ENCODE measurements around the gene DNAH7.

DNAH7 gene

DNA sequence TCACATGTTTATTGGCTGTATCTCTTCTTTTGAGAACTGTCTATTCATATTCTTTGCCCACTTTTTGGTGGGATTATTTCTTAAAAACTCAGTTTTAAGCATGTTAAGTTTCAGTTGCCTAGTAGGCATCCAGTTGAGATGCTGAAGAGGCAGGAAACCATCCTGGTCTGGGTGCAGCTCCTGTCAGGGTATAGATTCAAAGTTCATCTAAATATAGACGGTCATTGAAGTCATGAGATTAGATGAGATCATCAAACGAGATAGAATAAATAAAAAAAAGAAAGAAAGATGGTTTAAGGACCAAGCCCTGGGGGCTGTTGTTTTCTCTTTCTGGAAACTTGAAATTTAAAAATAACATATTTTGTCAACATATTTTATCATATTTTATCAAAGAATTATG is 9.2 kb upstream of the DNAH7 start:
- ATAC-seq, result no peak
- no peak for DNase-seq

- DNase-seq, result no peak
Measured at GRCh38 chr2:196076778-196077568, 8.3 kb upstream of the DNAH7 start.

GRCh38 chr2:196075196-196075595 is 6.6 kb upstream of the DNAH7 start:
- DNase-seq (no peak), ATAC-seq (no peak)

More at GRCh38 chr2:196076778-196077568, 8.3 kb upstream of the DNAH7 start:
- peak; percentile 37 for ATAC-seq

- DNase-seq (no peak), ATAC-seq (no peak)
Measured at GRCh38 chr2:196074631-196075030, 6.0 kb upstream of the DNAH7 start.

- DNase-seq (no peak), ATAC-seq (no peak)
Measured at GRCh38 chr2:196073521-196073920, 4.9 kb upstream of the DNAH7 start.

- DNase-seq (no peak), ATAC-seq (no peak)
Measured at GRCh38 chr2:196067088-196067382, 1.6 kb downstream of the DNAH7 start.

- no peak for DNase-seq
Measured at GRCh38 chr2:196066291-196067087, 2.1 kb downstream of the DNAH7 start.

DNA sequence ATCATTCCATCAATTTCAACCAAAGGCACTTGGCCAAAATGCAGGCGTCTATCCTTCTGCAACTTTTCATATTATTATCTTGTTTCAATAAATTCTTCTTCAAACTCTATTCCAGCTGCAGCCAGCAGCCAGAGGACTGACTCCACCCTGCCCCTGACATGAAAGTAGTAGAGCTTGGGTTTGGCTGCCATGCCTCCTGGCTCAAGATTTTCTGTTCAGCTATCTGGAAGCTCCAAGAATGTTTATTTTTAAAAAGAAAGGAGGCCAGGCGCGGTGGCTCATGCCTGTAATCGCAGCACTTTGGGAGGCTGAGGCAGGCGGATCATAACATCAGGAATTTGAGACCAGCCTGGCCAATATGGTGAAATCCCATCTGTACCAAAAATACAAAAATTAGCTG is 4.9 kb downstream of the DNAH7 start:
- ATAC-seq, result no peak
- DNase-seq, result no peak

More at GRCh38 chr2:196066291-196067087, 2.1 kb downstream of the DNAH7 start:
- no peak for ATAC-seq

GRCh38 chr2:196059491-196059960 is 9.1 kb downstream of the DNAH7 start:
- ATAC-seq, result no peak
- no peak for DNase-seq

- ATAC-seq, result no peak
- no peak for DNase-seq
Measured at GRCh38 chr2:196054631-196055030, 14.0 kb downstream of the DNAH7 start.

DNA sequence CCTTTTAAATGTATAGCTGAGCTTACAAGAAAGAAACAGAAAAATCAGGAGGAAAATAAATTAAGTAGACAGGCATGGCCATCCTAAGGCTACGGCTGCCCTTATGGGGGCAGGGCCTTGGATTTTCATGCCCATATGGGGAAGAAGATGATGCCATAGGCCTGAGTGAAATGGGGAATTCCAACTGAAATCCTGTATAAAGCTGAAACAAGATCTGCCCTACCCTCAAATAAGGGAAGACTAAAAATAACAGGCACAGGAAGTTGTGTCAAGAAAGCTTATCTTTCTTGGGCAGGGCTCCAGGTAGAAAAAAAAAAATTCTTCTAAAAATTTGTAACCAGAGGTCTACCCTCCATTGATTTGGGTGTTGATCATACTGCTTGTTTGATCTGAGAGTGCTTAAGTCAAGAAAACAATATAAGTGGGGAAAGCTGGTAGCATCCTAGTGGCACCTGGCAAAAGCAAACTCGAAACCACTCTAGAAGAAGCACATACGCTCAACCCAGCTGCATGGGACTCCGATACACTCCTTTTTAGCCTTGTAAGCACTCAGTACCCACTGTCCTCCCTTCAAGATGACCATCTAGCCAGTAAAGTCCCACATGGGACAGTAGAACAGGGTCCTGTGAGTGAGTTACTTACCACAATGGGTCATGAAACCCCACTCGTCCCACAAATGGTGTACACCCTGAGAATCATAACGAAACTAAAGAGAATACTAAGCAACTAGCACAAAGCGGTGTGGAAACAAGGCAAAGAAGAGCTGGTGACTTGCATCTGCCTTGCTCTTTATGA is 22.3 kb downstream of the DNAH7 start:
- DNase-seq (no peak), ATAC-seq (peak; percentile 14)

DNA sequence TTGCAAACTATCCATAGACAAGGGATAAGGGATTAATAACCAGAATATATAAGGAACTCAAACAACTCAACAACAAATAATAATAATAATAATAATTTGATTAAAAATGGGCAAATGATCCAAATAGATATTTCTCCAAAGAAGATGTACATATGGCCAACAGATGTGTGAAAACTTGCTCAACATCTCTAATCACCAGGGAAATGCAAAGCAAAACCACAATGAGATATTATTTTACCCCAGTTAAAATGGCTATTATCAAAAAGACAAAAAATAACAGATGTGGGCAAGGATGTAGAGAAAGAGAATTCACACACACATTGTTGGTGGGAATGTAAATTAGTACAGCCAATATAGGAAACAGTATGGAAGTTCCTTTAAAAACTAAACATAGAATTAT is 26.9 kb downstream of the DNAH7 start:
- no peak for DNase-seq
- ATAC-seq, result no peak

GRCh38 chr2:196040218-196040617 is 28.4 kb downstream of the DNAH7 start:
- ATAC-seq, result no peak

DNA sequence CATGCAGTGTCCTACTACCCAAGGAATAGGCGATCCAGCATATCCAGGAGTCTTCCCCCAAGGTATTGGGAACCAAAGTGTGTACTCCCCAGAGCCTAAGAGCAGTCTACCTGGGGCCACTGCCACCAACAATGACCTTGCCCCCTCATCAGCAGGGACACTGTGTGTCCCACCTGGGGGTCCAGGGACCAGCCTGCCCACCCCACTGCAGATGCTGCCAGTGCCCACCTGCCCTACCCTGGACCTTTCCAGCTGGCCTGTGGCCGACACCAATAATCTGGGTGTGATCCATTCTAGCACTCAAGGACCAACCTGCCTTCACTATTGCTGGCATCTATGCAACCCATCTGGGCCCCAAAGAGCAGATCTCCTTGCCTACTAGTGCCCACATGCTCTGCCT is 32.2 kb downstream of the DNAH7 start:
- ATAC-seq, result no peak
- no peak for DNase-seq

More at GRCh38 chr2:196040218-196040617, 28.4 kb downstream of the DNAH7 start:
- DNase-seq, result no peak

- ATAC-seq (no peak), DNase-seq (no peak)
Measured at GRCh38 chr2:196018037-196018436, 50.6 kb downstream of the DNAH7 start.

DNA sequence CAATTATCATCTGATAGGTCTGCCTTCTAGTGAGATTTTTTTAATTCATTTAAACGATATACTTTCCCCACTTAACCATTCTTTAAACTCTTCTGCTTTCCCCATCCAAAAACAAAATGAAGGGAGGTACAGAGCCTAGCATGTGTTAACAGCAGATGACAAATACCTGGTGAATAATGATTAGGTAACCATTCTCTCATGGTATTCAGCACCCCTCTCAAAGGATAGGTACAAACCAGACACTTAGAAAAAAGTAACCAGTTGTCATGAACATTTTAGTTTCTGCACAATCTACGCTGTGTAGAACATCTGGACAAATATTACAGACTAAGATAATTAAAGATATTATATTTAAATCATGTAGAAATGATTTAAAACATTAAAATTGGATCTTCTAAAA is 56.3 kb downstream of the DNAH7 start:
- ATAC-seq (no peak), DNase-seq (no peak)

DNA sequence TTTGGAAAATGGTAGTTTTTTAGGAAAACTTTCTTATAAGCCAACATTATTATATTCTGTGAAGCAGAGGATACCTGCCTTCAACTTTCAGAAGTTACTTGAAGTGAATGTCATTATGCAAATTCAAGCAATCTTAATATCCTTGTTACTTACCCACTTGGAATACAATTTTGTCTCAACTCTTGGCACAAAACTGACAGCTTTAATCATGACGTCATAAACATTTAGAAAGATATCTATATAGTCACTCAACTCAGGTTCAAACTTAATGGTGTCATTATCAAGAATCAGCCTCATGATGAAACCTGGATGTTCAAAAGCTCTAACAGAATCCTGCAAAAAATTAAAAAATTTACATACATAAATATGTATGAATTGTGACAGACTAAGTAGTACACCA is 68.1 kb downstream of the DNAH7 start:
- DNase-seq (no peak), ATAC-seq (no peak)

- DNase-seq (no peak), ATAC-seq (no peak)
Measured at GRCh38 chr2:195998070-195998469, 70.6 kb downstream of the DNAH7 start.

DNA sequence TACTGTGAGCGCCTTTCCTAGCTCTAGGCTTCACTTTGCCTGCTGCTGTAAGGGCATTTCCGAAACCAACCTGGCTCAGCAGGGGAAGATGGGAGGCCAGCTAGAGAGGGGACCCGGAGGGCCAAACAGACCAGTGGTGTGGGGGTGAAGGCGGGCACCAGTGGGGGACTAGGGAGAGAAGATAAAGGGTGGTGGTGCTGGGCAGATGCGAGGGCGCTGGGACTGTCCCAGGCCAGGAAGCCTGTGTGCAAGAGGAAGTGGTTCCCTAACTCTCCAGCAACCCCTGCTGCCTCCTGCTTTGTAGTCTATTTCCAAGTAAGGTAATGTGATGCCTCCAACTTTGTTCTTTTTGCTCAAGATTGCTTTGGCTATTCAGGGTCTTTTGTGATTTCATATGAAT is 73.1 kb downstream of the DNAH7 start:
- ATAC-seq (no peak), DNase-seq (no peak)

- no peak for DNase-seq
- no peak for ATAC-seq
Measured at GRCh38 chr2:195993623-195994022, 75.0 kb downstream of the DNAH7 start.

- no peak for DNase-seq
- no peak for ATAC-seq
Measured at GRCh38 chr2:195985741-195986140, 82.9 kb downstream of the DNAH7 start.

DNA sequence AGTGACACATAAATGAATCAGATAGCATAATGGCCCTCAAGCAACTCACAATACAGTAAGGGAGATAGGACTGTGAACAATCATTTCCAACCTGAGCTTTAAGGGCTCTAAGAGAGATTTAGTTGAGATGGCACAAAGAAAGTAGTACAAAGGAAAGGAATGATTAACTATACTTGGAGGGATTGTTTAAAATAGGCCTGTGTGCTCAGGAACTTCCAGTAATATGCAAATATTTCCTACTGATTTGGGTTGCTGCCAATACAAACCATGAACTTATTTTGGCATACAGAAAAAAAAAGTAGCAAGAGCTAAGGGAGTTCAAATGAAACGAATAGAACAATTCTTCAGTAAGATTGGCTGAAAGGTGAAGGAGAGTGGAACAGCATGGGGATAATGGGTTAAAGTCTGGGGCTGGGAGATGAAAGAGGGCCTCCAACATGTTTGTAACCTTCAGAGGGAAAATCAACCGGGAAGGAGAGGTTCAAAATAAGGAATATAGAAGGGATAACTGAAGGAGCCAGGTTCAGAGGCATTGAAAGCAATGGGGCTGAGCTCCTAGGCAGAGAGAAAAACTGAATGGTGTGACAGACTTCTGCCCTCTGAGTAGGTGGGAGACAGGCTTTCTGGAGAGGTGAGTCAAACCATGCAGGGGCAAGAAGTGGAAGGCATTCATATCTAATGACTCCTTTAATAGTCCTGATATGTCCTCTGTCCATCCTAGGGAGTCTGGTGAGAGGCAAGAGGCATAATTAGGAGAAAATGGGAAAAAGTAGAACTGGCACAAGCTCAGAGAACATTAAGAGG is 83.5 kb downstream of the DNAH7 start:
- ATAC-seq, result no peak
- DNase-seq, result no peak

Measured in stimulated activated naive CD8-positive, alpha-beta T cell treated with anti-CD3 and anti-CD28 coated beads, Interleukin-15, Interleukin-2, amounts not matched to agents 100 U/mL and 50 U/mL, for 24 hours (primary cell).